ENCODE measurements around the gene ARPC2. TPM values are rescaled to one million over a fixed set of nuclear protein-coding genes. Genes with fewer than 3 reads are reported as not detected.
A peak's percentile ranks its signal among the peaks of the same experiment; 100 is the strongest.

The ARPC2 gene
- total RNA-seq, 2 experiments from 2014 or later: 448 to 452 TPM

- no peak for TF ChIP-seq CTCF (IDR thresholded peaks at IDR 0.05)
- Mint-ChIP-seq H3K4me1 (ENCODE audit: low read depth) (peaks cover 83% of the 10 kb centered on the region), H3K9me3 (no peaks in the 10 kb centered on the region), H3K36me3 (ENCODE audit: low read depth) (peaks cover 50% of the 10 kb centered on the region), H3K4me3 (peak overlapping the region; percentile 91), H3K27ac (peak overlapping the region; percentile 99), H3K27me3 (no peaks in the 10 kb centered on the region)
- no peaks in the 10 kb centered on the region for H3K9me3 ChIP-seq (ENCODE audit: control insufficient read depth in 1 of 2, insufficient read depth in 1 of 2, low read length in 2 of 2)
- ChIA-PET CTCF (interaction anchor here (0.7 to 1.8 kb wide), 3 partner anchors 8 to 112 kb away, joined by 3 to 8 read pairs (median 6); no protein-coding TSS in a partner anchor), POLR2A (interaction anchor here (0.6 to 11.6 kb wide), 4 partner anchors 9 to 112 kb away, joined by 3 to 221 read pairs (median 23); partner anchors contain the start of genes AAMP and PNKD)
- peaks cover 42% of the 10 kb centered on the region for H3K36me3 ChIP-seq (ENCODE audit: insufficient read depth, low read length)
- DNase-seq (peak in 11 of 14 experiments; percentile 28 to 81 (median 49)), ATAC-seq (ENCODE audit: poor library complexity) (peak; percentile 18)
- H3K4me3 ChIP-seq (ENCODE audit: low read length): peak overlapping the region; percentile 35
- intact Hi-C loops (cut with DNase I, micrococcal nuclease): loop anchor here in 1 of 2 experiments (10.0 kb wide), 1 partner anchor 361 kb away; no protein-coding TSS in a partner anchor
- H3K4me1 ChIP-seq (ENCODE audit: insufficient read depth, low read length): peaks cover 83% of the 10 kb centered on the region
- H3K27me3 ChIP-seq (ENCODE audit: control insufficient read depth in 1 of 2, insufficient read depth in 2 of 2, low read length in 2 of 2): no peaks in the 10 kb centered on the region
- H3K27ac ChIP-seq (ENCODE audit: low read depth in 1 of 2, low read length in 2 of 2): peak overlapping the region; percentile 95 to 98
These were observed 67.3 kb downstream of the ARPC2 start for GRCh38 chr2:218284106-218284811.

GRCh38 chr2:218285604-218286003, 68.6 kb downstream of the ARPC2 start:
- no peaks in the 10 kb centered on the region for H3K9me3 ChIP-seq (ENCODE audit: control insufficient read depth in 1 of 2, insufficient read depth in 1 of 2, low read length in 2 of 2)
- no peaks in the 10 kb centered on the region for H3K27me3 ChIP-seq (ENCODE audit: control insufficient read depth in 1 of 2, insufficient read depth in 2 of 2, low read length in 2 of 2)
- TF ChIP-seq CTCF (IDR thresholded peaks at IDR 0.05): no peak
- peaks cover 89% of the 10 kb centered on the region for H3K4me1 ChIP-seq (ENCODE audit: insufficient read depth, low read length)
- peaks cover 29% of the 10 kb centered on the region for H3K36me3 ChIP-seq (ENCODE audit: insufficient read depth, low read length)
- Mint-ChIP-seq H3K4me1 (ENCODE audit: low read depth) (peaks cover 86% of the 10 kb centered on the region), H3K27me3 (no peaks in the 10 kb centered on the region), H3K4me3 (peak overlapping the region; percentile 91), H3K27ac (peak overlapping the region; percentile 99), H3K36me3 (ENCODE audit: low read depth) (peaks cover 41% of the 10 kb centered on the region), H3K9me3 (no peaks in the 10 kb centered on the region)
- H3K27ac ChIP-seq (ENCODE audit: low read depth in 1 of 2, low read length in 2 of 2): peak overlapping the region; percentile 95 to 98
- DNase-seq (peak in 2 of 14 experiments; percentile 23 to 48), ATAC-seq (ENCODE audit: poor library complexity) (no peak)
- CTCF ChIA-PET: interaction anchor here (0.7 to 3.2 kb wide), 6 partner anchors 10 to 111 kb away, joined by 3 to 32 read pairs (median 7); partner anchors contain the start of genes AAMP and PNKD
- intact Hi-C loops (cut with DNase I, micrococcal nuclease): loop anchor here in 1 of 2 experiments (1.0 to 10.0 kb wide), 2 partner anchors 10 to 359 kb away; no protein-coding TSS in a partner anchor
- H3K4me3 ChIP-seq (ENCODE audit: low read length): peak overlapping the region; percentile 56
- POLR2A ChIA-PET: interaction anchor here (0.7 to 11.6 kb wide), 9 partner anchors 12 to 119 kb away, joined by 3 to 221 read pairs (median 6); partner anchors contain the start of genes AAMP, CATIP, CTDSP1 and PNKD

- POLR2A ChIA-PET: interaction anchor here (0.6 to 11.6 kb wide), 24 partner anchors 9 to 1101 kb away, joined by 3 to 221 read pairs (median 4); partner anchors contain the start of genes AAMP, ARPC2, BCS1L and CATIP
- peak overlapping the region; percentile 56 for H3K4me3 ChIP-seq (ENCODE audit: low read length)
- H3K9me3 Mint-ChIP-seq: no peaks in the 10 kb centered on the region
- peak; percentile 49 to 96 (median 69) for DNase-seq
- no peak for TF ChIP-seq CTCF (IDR thresholded peaks at IDR 0.05)
- CTCF ChIA-PET: interaction anchor here (0.6 to 3.2 kb wide), 6 partner anchors 12 to 110 kb away, joined by 3 to 32 read pairs (median 7); partner anchors contain the start of genes AAMP and PNKD
- H3K4me1 Mint-ChIP-seq (ENCODE audit: low read depth): peaks cover 94% of the 10 kb centered on the region
- peaks cover 19% of the 10 kb centered on the region for H3K36me3 ChIP-seq (ENCODE audit: insufficient read depth, low read length)
- no peaks in the 10 kb centered on the region for H3K27me3 Mint-ChIP-seq
- intact Hi-C loops (cut with DNase I, micrococcal nuclease): loop anchor here in 1 of 2 experiments (10.0 kb wide), 1 partner anchor 358 kb away; no protein-coding TSS in a partner anchor
- ATAC-seq (ENCODE audit: poor library complexity): peak; percentile 58
- H3K4me3 Mint-ChIP-seq: peak overlapping the region; percentile 91
- no peaks in the 10 kb centered on the region for H3K27me3 ChIP-seq (ENCODE audit: control insufficient read depth in 1 of 2, insufficient read depth in 2 of 2, low read length in 2 of 2)
- H3K36me3 Mint-ChIP-seq (ENCODE audit: low read depth): peaks cover 46% of the 10 kb centered on the region
- peaks cover 100% of the 10 kb centered on the region for H3K4me1 ChIP-seq (ENCODE audit: insufficient read depth, low read length)
- no peaks in the 10 kb centered on the region for H3K9me3 ChIP-seq (ENCODE audit: control insufficient read depth in 1 of 2, insufficient read depth in 1 of 2, low read length in 2 of 2)
- H3K27ac ChIP-seq (ENCODE audit: low read depth in 1 of 2, low read length in 2 of 2): peak overlapping the region; percentile 95 to 98
- peak overlapping the region; percentile 99 for H3K27ac Mint-ChIP-seq
These were observed 69.8 kb downstream of the ARPC2 start for GRCh38 chr2:218286570-218287459.

Data from CD4-positive, alpha-beta T cell (primary cell).